ENCODE data around the gene CALR3.

Gene CALR3

DNA sequence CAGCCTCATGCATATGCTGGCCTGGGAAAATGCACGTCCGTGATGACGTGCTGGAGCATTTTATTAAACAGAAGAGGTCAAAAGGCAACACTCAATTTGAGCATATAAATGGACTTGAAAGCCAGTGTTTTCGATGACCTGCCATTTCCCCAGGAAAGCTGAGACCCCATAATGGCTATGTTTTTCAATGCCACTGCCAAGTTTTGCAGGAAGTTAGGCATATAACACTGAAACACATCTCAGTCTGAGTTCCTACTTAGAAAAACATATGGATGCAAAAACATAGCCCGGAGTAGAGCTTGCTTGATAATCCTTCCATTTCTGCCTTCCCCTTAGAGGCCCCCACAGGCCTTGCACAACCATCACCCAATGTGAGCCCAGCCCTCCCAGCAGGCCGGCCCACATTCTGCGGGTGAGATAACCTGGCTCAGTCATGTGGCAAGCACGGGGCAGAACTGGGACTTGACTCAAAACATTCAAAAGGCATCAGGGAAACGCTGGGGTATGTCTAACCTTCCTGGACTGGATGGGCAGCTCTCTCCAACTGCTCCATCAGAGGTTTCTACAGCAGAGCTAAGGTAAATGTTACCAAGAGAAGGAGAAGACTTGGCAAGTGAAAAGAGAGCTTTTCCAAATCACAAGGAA lies 49.1 kb downstream of the CALR3 start:
- Histone ChIP-seq H3K23ac (ENCODE audit: low read length) (no peak overlapping the region), H3K79me1 (ENCODE audit: low read length) (no peaks in the 10 kb centered on the region), H3K36me3 (ENCODE audit: control insufficient read depth in 1 of 2, insufficient read depth in 2 of 2, low read length in 2 of 2) (no peaks in the 10 kb centered on the region), H4K8ac (ENCODE audit: low read depth, low read length) (no peak overlapping the region), H3K4ac (ENCODE audit: low read depth, low read length) (peak overlapping the region; percentile 50), H3K14ac (ENCODE audit: low read length) (no peak overlapping the region), H3K27ac (ENCODE audit: low read depth, low read length) (no peak overlapping the region), H3K4me2 (ENCODE audit: low read length) (no peak overlapping the region), H2BK120ac (ENCODE audit: insufficient read depth, low read length, poor library complexity) (no peak overlapping the region), H3K9me3 (ENCODE audit: insufficient read depth, low read depth, low read length) (peaks cover 2% of the 10 kb centered on the region), H3K4me1 (ENCODE audit: control insufficient read depth in 1 of 2, insufficient read depth in 2 of 2, low read length in 2 of 2) (peaks cover 26 to 32% of the 10 kb centered on the region in 2 experiments), H3K18ac (ENCODE audit: low read length) (no peak overlapping the region), H3K9ac (ENCODE audit: low read length) (no peak overlapping the region), H2BK5ac (ENCODE audit: low read depth, low read length, poor library complexity) (no peak overlapping the region), H3K4me3 (ENCODE audit: low read depth, low read length) (no peak overlapping the region), H2AFZ (ENCODE audit: insufficient read depth, low read length, poor library complexity) (peak overlapping the region; percentile 46), H2BK12ac (ENCODE audit: low read length) (no peak overlapping the region), H3K27me3 (ENCODE audit: insufficient read depth, low read length) (no peaks in the 10 kb centered on the region), H3K79me2 (ENCODE audit: control insufficient read depth, insufficient read depth, low read length, poor library complexity) (peaks cover 5% of the 10 kb centered on the region), H4K12ac (ENCODE audit: low read depth, low read length) (no peak overlapping the region), H2AK5ac (ENCODE audit: low read length) (no peak overlapping the region), H4K91ac (ENCODE audit: low read depth, low read length) (no peak overlapping the region)
- WGBS (ENCODE audit: extremely low coverage, insufficient coverage, insufficient read length), result no CpG with 5 or more reads among the region's 9 CpGs
- peak; percentile 93 to 97 for DNase-seq

- DNase-seq, result no peak
- H2BK12ac ChIP-seq (ENCODE audit: low read length), result no peak overlapping the region
- no peak overlapping the region for H2BK5ac ChIP-seq (ENCODE audit: low read depth, low read length, poor library complexity)
- H3K79me1 ChIP-seq (ENCODE audit: low read length), result no peaks in the 10 kb centered on the region
- H4K8ac ChIP-seq (ENCODE audit: low read depth, low read length), result no peak overlapping the region
- no peak overlapping the region for H3K4me3 ChIP-seq (ENCODE audit: low read depth, low read length)
- H2AK5ac ChIP-seq (ENCODE audit: low read length), result no peak overlapping the region
- no CpG with 5 or more reads among the region's 13 CpGs for WGBS (ENCODE audit: extremely low coverage, insufficient coverage, insufficient read length)
- no peak overlapping the region for H3K23ac ChIP-seq (ENCODE audit: low read length)
- H3K9ac ChIP-seq (ENCODE audit: low read length), result no peak overlapping the region
- peaks cover 2% of the 10 kb centered on the region for H3K9me3 ChIP-seq (ENCODE audit: insufficient read depth, low read depth, low read length)
- H2AFZ ChIP-seq (ENCODE audit: insufficient read depth, low read length, poor library complexity), result peak overlapping the region; percentile 46
- H4K12ac ChIP-seq (ENCODE audit: low read depth, low read length), result no peak overlapping the region
- peaks cover 26 to 34% of the 10 kb centered on the region in 2 experiments for H3K4me1 ChIP-seq (ENCODE audit: control insufficient read depth in 1 of 2, insufficient read depth in 2 of 2, low read length in 2 of 2)
- H3K27ac ChIP-seq (ENCODE audit: low read depth, low read length), result no peak overlapping the region
- H3K27me3 ChIP-seq (ENCODE audit: insufficient read depth, low read length), result no peaks in the 10 kb centered on the region
- no peaks in the 10 kb centered on the region for H3K36me3 ChIP-seq (ENCODE audit: control insufficient read depth in 1 of 2, insufficient read depth in 2 of 2, low read length in 2 of 2)
- H3K79me2 ChIP-seq (ENCODE audit: control insufficient read depth, insufficient read depth, low read length, poor library complexity), result peaks cover 5% of the 10 kb centered on the region
- H3K4ac ChIP-seq (ENCODE audit: low read depth, low read length), result peak overlapping the region; percentile 50
- no peak overlapping the region for H3K18ac ChIP-seq (ENCODE audit: low read length)
- H3K14ac ChIP-seq (ENCODE audit: low read length), result no peak overlapping the region
- H4K91ac ChIP-seq (ENCODE audit: low read depth, low read length), result no peak overlapping the region
- no peak overlapping the region for H3K4me2 ChIP-seq (ENCODE audit: low read length)
- no peak overlapping the region for H2BK120ac ChIP-seq (ENCODE audit: insufficient read depth, low read length, poor library complexity)
Measured at GRCh38 chr19:16446108-16446723, 49.8 kb downstream of the CALR3 start.

- Histone ChIP-seq H2BK12ac (ENCODE audit: low read length) (no peak overlapping the region), H3K4me1 (ENCODE audit: control insufficient read depth in 1 of 2, insufficient read depth in 2 of 2, low read length in 2 of 2) (peaks cover 23 to 31% of the 10 kb centered on the region in 2 experiments)
- WGBS (ENCODE audit: extremely low coverage, insufficient coverage, insufficient read length), result no CpG with 5 or more reads among the region's 14 CpGs
Measured at GRCh38 chr19:16445238-16446107, 50.5 kb downstream of the CALR3 start.

DNA sequence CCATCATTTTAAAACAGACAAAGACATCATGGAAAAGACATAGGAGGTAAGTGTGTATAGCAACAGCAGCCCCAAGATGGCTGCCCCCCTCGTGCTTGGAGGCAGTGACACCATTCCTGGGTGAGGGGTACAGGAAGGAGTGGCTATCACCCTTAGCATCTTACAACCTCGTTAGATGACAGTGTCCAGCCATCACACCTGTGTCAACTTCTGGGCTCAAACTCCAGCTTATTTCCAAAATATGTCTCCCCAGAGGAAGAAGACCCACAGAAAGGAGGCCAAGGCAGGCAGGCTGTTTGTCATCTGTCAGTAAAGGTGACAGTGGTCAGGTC lies 51.7 kb downstream of the CALR3 start:
- peaks cover 2% of the 10 kb centered on the region for H3K9me3 ChIP-seq (ENCODE audit: insufficient read depth, low read depth, low read length)
- no peak overlapping the region for H3K4me3 ChIP-seq (ENCODE audit: low read depth, low read length)
- H3K79me1 ChIP-seq (ENCODE audit: low read length), result no peaks in the 10 kb centered on the region
- no peak overlapping the region for H2BK120ac ChIP-seq (ENCODE audit: insufficient read depth, low read length, poor library complexity)
- no peak overlapping the region for H3K14ac ChIP-seq (ENCODE audit: low read length)
- H3K27me3 ChIP-seq (ENCODE audit: insufficient read depth, low read length), result no peaks in the 10 kb centered on the region
- H3K4ac ChIP-seq (ENCODE audit: low read depth, low read length), result peak overlapping the region; percentile 90
- H3K79me2 ChIP-seq (ENCODE audit: control insufficient read depth, insufficient read depth, low read length, poor library complexity), result peaks cover 5% of the 10 kb centered on the region
- no CpG with 5 or more reads among the region's 2 CpGs for WGBS (ENCODE audit: extremely low coverage, insufficient coverage, insufficient read length)
- no peak overlapping the region for H3K4me2 ChIP-seq (ENCODE audit: low read length)
- peaks cover 19 to 31% of the 10 kb centered on the region in 2 experiments for H3K4me1 ChIP-seq (ENCODE audit: control insufficient read depth in 1 of 2, insufficient read depth in 2 of 2, low read length in 2 of 2)
- no peak overlapping the region for H2AK5ac ChIP-seq (ENCODE audit: low read length)
- H3K27ac ChIP-seq (ENCODE audit: low read depth, low read length), result peak overlapping the region; percentile 19
- H2AFZ ChIP-seq (ENCODE audit: insufficient read depth, low read length, poor library complexity), result no peak overlapping the region
- no peak overlapping the region for H4K8ac ChIP-seq (ENCODE audit: low read depth, low read length)
- H4K12ac ChIP-seq (ENCODE audit: low read depth, low read length), result no peak overlapping the region
- H2BK12ac ChIP-seq (ENCODE audit: low read length), result no peak overlapping the region
- H4K91ac ChIP-seq (ENCODE audit: low read depth, low read length), result no peak overlapping the region
- no peak overlapping the region for H2BK5ac ChIP-seq (ENCODE audit: low read depth, low read length, poor library complexity)
- peaks cover 7% of the 10 kb centered on the region in 2 experiments for H3K36me3 ChIP-seq (ENCODE audit: control insufficient read depth in 1 of 2, insufficient read depth in 2 of 2, low read length in 2 of 2)
- DNase-seq, result no peak
- H3K18ac ChIP-seq (ENCODE audit: low read length), result no peak overlapping the region
- H3K23ac ChIP-seq (ENCODE audit: low read length), result peak overlapping the region; percentile 51
- no peak overlapping the region for H3K9ac ChIP-seq (ENCODE audit: low read length)

More at GRCh38 chr19:16445238-16446107, 50.5 kb downstream of the CALR3 start:
- H3K18ac ChIP-seq (ENCODE audit: low read length), result peak overlapping the region; percentile 60
- peaks cover 2% of the 10 kb centered on the region for H3K9me3 ChIP-seq (ENCODE audit: insufficient read depth, low read depth, low read length)
- no peak overlapping the region for H3K23ac ChIP-seq (ENCODE audit: low read length)
- no peak overlapping the region for H2BK120ac ChIP-seq (ENCODE audit: insufficient read depth, low read length, poor library complexity)
- H4K12ac ChIP-seq (ENCODE audit: low read depth, low read length), result no peak overlapping the region
- no peaks in the 10 kb centered on the region for H3K79me1 ChIP-seq (ENCODE audit: low read length)
- H3K4me3 ChIP-seq (ENCODE audit: low read depth, low read length), result no peak overlapping the region
- no peak overlapping the region for H2BK5ac ChIP-seq (ENCODE audit: low read depth, low read length, poor library complexity)
- H4K91ac ChIP-seq (ENCODE audit: low read depth, low read length), result no peak overlapping the region
- no peak overlapping the region for H2AFZ ChIP-seq (ENCODE audit: insufficient read depth, low read length, poor library complexity)
- H3K4ac ChIP-seq (ENCODE audit: low read depth, low read length), result peak overlapping the region; percentile 30
- DNase-seq, result peak; percentile 68 to 81
- H3K9ac ChIP-seq (ENCODE audit: low read length), result no peak overlapping the region
- peaks cover 5% of the 10 kb centered on the region for H3K79me2 ChIP-seq (ENCODE audit: control insufficient read depth, insufficient read depth, low read length, poor library complexity)
- no peak overlapping the region for H3K27ac ChIP-seq (ENCODE audit: low read depth, low read length)
- no peak overlapping the region for H2AK5ac ChIP-seq (ENCODE audit: low read length)
- peaks cover 3 to 5% of the 10 kb centered on the region in 2 experiments for H3K36me3 ChIP-seq (ENCODE audit: control insufficient read depth in 1 of 2, insufficient read depth in 2 of 2, low read length in 2 of 2)
- no peak overlapping the region for H3K14ac ChIP-seq (ENCODE audit: low read length)
- H3K4me2 ChIP-seq (ENCODE audit: low read length), result no peak overlapping the region
- H4K8ac ChIP-seq (ENCODE audit: low read depth, low read length), result no peak overlapping the region
- no peaks in the 10 kb centered on the region for H3K27me3 ChIP-seq (ENCODE audit: insufficient read depth, low read length)
